SK-N-MC (cell line): ENCODE measurements around the gene SLC2A6.

Experiments
- DNase-seq: peaks from one replicate; pipeline ENCODE4 v3.0.0-alpha.2; 2011; ENCODE audit warnings: low read depth, low spot score
- H3K27ac ChIP-seq: fragments of 200-600 bp; sonication (generic); 2 replicates; pipeline ENCODE4 v1.5.1; 2016; ENCODE audit warnings: mixed run types
- H3K36me3 ChIP-seq: fragments of 200-600 bp; sonication (generic); 2 replicates; pipeline ENCODE4 v1.6.1; 2017; ENCODE audit warnings: antibody characterized with exemption, low read length, mixed read lengths; ENCODE audit not compliant: insufficient read depth
- H3K4me3 ChIP-seq: fragments of 200-600 bp; sonication (generic); 2 replicates; pipeline ENCODE4 v1.5.1; 2016
- H3K9ac ChIP-seq: fragments of 200-600 bp; sonication (generic); 2 replicates; pipeline ENCODE4 v1.8.0; 2017; ENCODE audit warnings: mixed run types, mixed read lengths; ENCODE audit not compliant: insufficient read length
- H3K9me3 ChIP-seq: fragments of 200-600 bp; sonication (generic); 2 replicates; pipeline ENCODE4 v1.6.1; 2017; ENCODE audit warnings: low read depth, mild to moderate bottlenecking, antibody characterized with exemption, low read length, moderate library complexity, mixed read lengths
- EZH2 ChIP-seq: fragments of 200-600 bp; sonication (generic); IDR thresholded peaks from one replicate; pipeline ENCODE4 v1.6.1; 2017; ENCODE audit warnings: antibody characterized with exemption
- FOXP2 ChIP-seq: optimal IDR thresholded peaks from 2 replicates; pipeline ENCODE3; 2011; ENCODE audit warnings: mild to moderate bottlenecking, moderate library complexity; ENCODE audit not compliant: insufficient read depth; ENCODE audit errors: extremely low read length, control extremely low read depth
- POLR2AphosphoS5 ChIP-seq: IDR thresholded peaks from 2 replicates; pipeline ENCODE4 v1.6.1; 2012; ENCODE audit warnings: mild to moderate bottlenecking, low read depth, low read length, borderline replicate concordance

SLC2A6 gene

DNA sequence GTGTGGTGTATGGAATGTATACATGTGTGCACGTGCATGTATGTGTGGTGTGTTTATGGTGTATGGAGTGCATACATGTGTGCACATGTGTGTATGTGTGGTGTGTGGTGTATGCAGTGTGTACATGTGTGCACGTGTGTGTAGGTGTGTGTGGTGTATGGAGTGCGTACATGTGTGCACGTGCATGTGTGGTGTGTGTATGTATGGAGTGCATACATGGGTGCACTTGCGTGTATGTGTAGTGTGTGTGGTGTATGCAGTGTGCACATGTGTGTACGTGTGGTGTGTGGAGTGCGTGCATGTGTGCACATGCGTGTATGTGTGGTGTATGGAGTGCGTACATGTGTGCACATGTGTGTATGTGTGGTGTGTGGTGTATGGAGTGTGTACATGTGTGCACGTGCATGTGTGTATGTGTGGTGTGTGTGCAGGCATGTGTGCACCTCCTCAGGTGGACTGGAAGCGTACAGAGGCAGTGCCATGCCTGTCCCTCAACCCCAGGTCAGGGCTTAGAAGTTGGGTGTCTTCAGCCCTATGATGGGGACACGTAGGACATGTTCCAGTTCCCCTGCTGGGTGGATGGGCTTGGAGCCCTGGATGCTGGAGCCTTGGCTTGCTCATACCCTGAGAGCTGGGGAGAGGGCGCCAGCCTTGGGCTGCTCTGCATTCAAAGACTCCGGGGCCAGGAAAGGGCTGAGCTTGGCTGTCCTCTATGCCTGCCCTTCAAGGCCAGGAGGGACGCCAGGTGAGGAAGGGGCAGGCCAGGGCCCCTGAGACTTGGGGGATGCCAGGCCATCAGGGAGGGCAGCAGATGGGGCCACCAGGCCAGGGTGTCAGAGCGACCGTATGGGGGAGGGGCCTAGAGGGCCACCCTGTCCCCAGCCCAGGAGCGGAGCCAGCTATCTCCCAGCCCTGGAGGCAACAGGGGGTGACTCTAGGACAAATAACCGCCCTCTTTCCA lies 33.6 kb upstream of the SLC2A6 start:
- H3K27ac ChIP-seq = no peak overlapping the region
- no peak for DNase-seq
- no peak overlapping the region for H3K9ac ChIP-seq
- H3K9me3 ChIP-seq = no peaks in the 10 kb centered on the region
- no peak overlapping the region for H3K4me3 ChIP-seq
- TF ChIP-seq POLR2AphosphoS5 (no peak), FOXP2 (no peak), EZH2 (no peak)
- H3K36me3 ChIP-seq = no peaks in the 10 kb centered on the region

DNA sequence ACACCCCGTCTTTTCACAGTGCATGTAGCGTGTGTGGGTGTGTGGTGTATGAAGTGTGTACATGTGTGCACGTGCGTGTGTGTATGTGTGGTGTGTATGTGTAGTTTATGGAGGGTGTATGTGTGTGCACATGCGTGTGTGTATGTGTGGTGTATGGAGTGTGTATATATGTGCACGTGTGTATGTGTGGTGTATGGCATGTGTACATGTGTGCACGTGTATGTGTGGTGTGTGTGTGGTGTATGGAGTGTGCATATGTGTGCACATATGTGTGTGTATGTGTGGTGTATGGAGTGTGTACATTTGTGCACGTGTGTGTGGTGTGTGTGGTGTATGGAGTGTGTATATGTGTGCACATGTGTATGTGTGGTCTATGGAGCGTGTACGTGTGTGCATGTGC lies 32.7 kb upstream of the SLC2A6 start:
- Histone ChIP-seq H3K36me3 (no peaks in the 10 kb centered on the region), H3K9me3 (no peaks in the 10 kb centered on the region), H3K9ac (no peak overlapping the region), H3K27ac (no peak overlapping the region), H3K4me3 (no peak overlapping the region)
- no peak for DNase-seq
- no peak for TF ChIP-seq FOXP2
- no peak for TF ChIP-seq EZH2
- TF ChIP-seq POLR2AphosphoS5 = no peak

GRCh38 chr9:133510926-133511505 lies 32.1 kb upstream of the SLC2A6 start:
- H3K9me3 ChIP-seq = no peaks in the 10 kb centered on the region
- no peaks in the 10 kb centered on the region for H3K36me3 ChIP-seq
- no peak for DNase-seq
- no peak overlapping the region for H3K27ac ChIP-seq
- H3K4me3 ChIP-seq = no peak overlapping the region
- no peak overlapping the region for H3K9ac ChIP-seq
- TF ChIP-seq POLR2AphosphoS5 (no peak), EZH2 (no peak), FOXP2 (no peak)

DNA sequence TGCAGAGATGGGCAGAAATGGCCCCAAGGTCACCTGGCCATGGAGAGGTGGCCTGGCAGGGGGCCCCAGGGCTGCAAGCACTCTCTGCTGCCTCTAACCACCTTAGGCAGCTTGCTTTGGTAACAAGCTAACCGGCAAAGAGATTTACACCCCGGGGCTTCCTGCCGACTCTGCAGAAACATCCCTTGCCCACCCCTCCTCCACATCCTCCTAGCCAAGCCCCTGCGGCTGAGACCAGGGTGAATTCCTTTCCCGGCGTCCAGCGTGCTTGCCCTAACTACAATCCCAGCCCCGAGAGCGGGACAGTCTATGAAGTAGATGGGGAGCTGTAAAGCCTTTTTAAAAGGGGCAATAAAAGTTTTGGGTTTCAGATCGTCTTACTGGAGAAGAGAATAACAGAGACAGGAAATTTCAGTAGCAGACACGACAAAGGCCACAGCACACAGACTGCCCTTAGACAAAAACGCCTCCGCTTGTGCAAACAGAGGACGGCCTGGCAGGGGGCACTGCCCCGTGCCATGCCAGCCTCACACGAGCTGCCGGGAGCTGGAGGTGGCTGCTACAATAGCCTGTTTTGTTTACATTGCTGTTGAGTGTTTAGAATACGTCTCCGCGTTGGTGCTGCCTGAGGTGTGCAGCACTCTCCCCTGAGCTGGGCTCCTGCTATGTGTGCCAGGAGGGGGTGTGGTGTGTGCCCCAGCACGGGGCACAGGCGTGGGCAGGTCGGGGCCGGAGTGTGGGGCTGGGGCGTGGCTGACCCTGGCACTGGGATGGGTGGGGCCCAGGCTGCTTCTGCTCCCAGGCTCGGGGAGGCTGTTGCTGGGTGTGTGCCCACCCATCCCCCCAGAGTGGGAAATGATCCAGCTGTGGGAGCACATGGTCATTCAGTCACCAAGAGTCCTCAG lies 30.5 kb upstream of the SLC2A6 start:
- H3K36me3 ChIP-seq = no peaks in the 10 kb centered on the region
- no peaks in the 10 kb centered on the region for H3K9me3 ChIP-seq
- H3K4me3 ChIP-seq = peak overlapping the region; percentile 49
- H3K9ac ChIP-seq = peak overlapping the region; percentile 53
- TF ChIP-seq EZH2 (no peak), POLR2AphosphoS5 (no peak)
- no peak for DNase-seq
- H3K27ac ChIP-seq = peak overlapping the region; percentile 16; the same call in 1 of the 2 replicates

- Histone ChIP-seq H3K36me3 (no peaks in the 10 kb centered on the region), H3K4me3 (no peak overlapping the region), H3K27ac (no peak overlapping the region), H3K9me3 (no peaks in the 10 kb centered on the region), H3K9ac (no peak overlapping the region)
- TF ChIP-seq POLR2AphosphoS5 (no peak), EZH2 (no peak), FOXP2 (no peak)
- no peak for DNase-seq
These were observed 29.1 kb upstream of the SLC2A6 start for GRCh38 chr9:133508046-133508445.

DNA sequence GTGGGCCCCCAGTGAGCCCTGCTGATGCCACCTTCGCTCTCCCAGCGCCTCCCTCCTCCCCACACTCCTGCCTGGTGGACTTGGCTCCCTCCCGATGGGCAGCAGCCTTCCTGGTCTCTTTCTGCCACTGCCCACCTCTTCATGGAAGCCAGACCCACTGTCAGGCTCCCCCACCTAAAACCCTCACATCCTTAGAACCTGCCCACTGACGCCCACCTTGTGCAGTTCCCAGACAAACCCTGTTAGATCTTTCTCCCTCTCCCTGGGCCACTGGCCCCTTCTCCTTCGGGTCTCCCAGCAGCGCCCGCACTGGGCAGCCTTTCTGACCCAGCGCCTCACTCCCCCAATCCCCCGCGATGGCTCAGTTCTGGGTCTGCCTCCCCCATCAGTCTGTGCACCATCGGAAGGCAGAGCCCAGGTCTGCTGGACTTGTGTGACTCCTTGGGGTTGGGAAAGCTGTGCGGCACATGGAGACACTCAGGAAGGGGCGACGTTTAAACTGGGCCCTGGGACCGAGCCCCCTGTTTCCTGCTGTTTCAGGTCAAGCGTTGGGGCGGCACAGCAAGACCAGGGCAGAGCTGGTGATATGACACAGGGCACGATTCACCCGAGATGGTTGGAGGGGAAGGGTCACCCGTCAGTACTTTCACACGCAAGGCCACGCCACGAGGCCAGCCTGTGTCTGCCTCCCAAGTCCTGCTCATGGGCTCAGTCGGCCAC lies 28.5 kb upstream of the SLC2A6 start:
- TF ChIP-seq EZH2 (no peak), POLR2AphosphoS5 (no peak)
- Histone ChIP-seq H3K36me3 (no peaks in the 10 kb centered on the region), H3K4me3 (no peak overlapping the region), H3K27ac (no peak overlapping the region), H3K9ac (no peak overlapping the region), H3K9me3 (no peaks in the 10 kb centered on the region)
- DNase-seq = no peak

GRCh38 chr9:133506653-133507038 lies 27.7 kb upstream of the SLC2A6 start:
- H3K36me3 ChIP-seq = no peaks in the 10 kb centered on the region
- no peaks in the 10 kb centered on the region for H3K9me3 ChIP-seq
- no peak overlapping the region for H3K27ac ChIP-seq
- no peak for DNase-seq
- no peak overlapping the region for H3K4me3 ChIP-seq
- TF ChIP-seq FOXP2 (no peak), POLR2AphosphoS5 (no peak), EZH2 (no peak)
- no peak overlapping the region for H3K9ac ChIP-seq
